SK-N-MC (cell line): ENCODE results near the gene FHOD3.

ENCODE experiments used
- EZH2 ChIP-seq: fragments of 200-600 bp; sonication (generic); IDR thresholded peaks from one replicate; pipeline ENCODE4 v1.6.1; 2017; ENCODE audit warnings: antibody characterized with exemption
- POLR2AphosphoS5 ChIP-seq: IDR thresholded peaks from 2 replicates; pipeline ENCODE4 v1.6.1; 2012; ENCODE audit warnings: mild to moderate bottlenecking, low read depth, low read length, borderline replicate concordance

GRCh38 chr18:36295214-36295613 is 2.3 kb upstream of the FHOD3 start:
- TF ChIP-seq POLR2AphosphoS5 (no peak), EZH2 (no peak)
